ENCODE data around the gene RNF215. TPM values are rescaled to one million over a fixed set of nuclear protein-coding genes. Genes with fewer than 3 reads are reported as not detected.
A peak's percentile ranks its signal among the peaks of the same experiment; 100 is the strongest.

The RNF215 gene
- total and polyA plus RNA-seq, 2 of the 13 experiments (the other 11 are each of a cell fraction or from before 2014, with no cell fraction given) = 5.3 to 6.1 TPM

GRCh38 chr22:30423301-30423958 is 36.2 kb upstream of the RNF215 start (continued):
- no peak for TF ChIP-seq SMAD3 (CRISPR knock-in tag; IDR thresholded peaks at IDR 0.05)
- peak; percentile 54; the same call in 1 of the 2 replicates for TF ChIP-seq NR2F6 (IDR thresholded peaks at IDR 0.05)
- peak; percentile 39; the same call in 1 of the 2 replicates for TF ChIP-seq NR2F6 (CRISPR knock-in tag; IDR thresholded peaks at IDR 0.05)
- no peak for TF ChIP-seq SMARCE1 (IDR thresholded peaks at IDR 0.05; ENCODE audit: borderline replicate concordance)
- TF ChIP-seq LCORL (IDR thresholded peaks at IDR 0.05) = no peak
- TF ChIP-seq LCORL (CRISPR knock-in tag; IDR thresholded peaks at IDR 0.05) = no peak; the same call in none of the 2 replicates
- TF ChIP-seq GTF2F1 (IDR thresholded peaks at IDR 0.05; ENCODE audit: low read length) = no peak
- TF ChIP-seq RERE (CRISPR knock-in tag; IDR thresholded peaks at IDR 0.05; ENCODE audit: low read depth) = no peak
- no peak for TF ChIP-seq MBNL3 (CRISPR knock-in tag; conservative IDR thresholded peaks at IDR 0.05)
- no peak for TF ChIP-seq ZNF552 (CRISPR knock-in tag; IDR thresholded peaks at IDR 0.05; ENCODE audit: borderline replicate concordance)
- TF ChIP-seq HES4 (CRISPR knock-in tag; IDR thresholded peaks at IDR 0.05; ENCODE audit: borderline replicate concordance) = no peak
- TF ChIP-seq ZNF329 (CRISPR knock-in tag; IDR thresholded peaks at IDR 0.05; ENCODE audit: low read depth) = peak; percentile 48; the same call in 1 of the 2 replicates
- TF ChIP-seq ARNT2 (CRISPR knock-in tag; IDR thresholded peaks at IDR 0.05; ENCODE audit: low read depth) = peak; percentile 79
- TF ChIP-seq USF2 (IDR thresholded peaks at IDR 0.05; ENCODE audit: low read depth, low read length) = no peak
- TF ChIP-seq USF2 (CRISPR knock-in tag; IDR thresholded peaks at IDR 0.05; ENCODE audit: borderline replicate concordance) = no peak; the same call in 1 of the 2 replicates
- no peak for TF ChIP-seq CENPX (CRISPR knock-in tag; IDR thresholded peaks at IDR 0.05)
- TF ChIP-seq ZNF30 (CRISPR knock-in tag; IDR thresholded peaks at IDR 0.05) = peak; percentile 95
- peak; percentile 84 for TF ChIP-seq ZNF121 (CRISPR knock-in tag; IDR thresholded peaks at IDR 0.05)
- TF ChIP-seq PRMT3 (CRISPR knock-in tag; IDR thresholded peaks at IDR 0.05; ENCODE audit: borderline replicate concordance, low read depth) = no peak
- TF ChIP-seq ARNT (IDR thresholded peaks at IDR 0.05) = no peak
- no peak for TF ChIP-seq MAZ (IDR thresholded peaks at IDR 0.05; ENCODE audit: borderline replicate concordance, low read depth, low read length)
- no peak for TF ChIP-seq MAZ (CRISPR knock-in tag; IDR thresholded peaks at IDR 0.05; ENCODE audit: low read depth)
- peak; percentile 74; the same call in 1 of the 2 replicates for TF ChIP-seq ZNF337 (CRISPR knock-in tag; IDR thresholded peaks at IDR 0.05; ENCODE audit: borderline replicate concordance, low read depth)
